MCF 10A (cell line): ENCODE results near the gene YIF1A. TPM values are rescaled to one million over a fixed set of nuclear protein-coding genes. Genes with fewer than 3 reads are reported as not detected.

Experiments
- BruUV-seq: library from RNA; stranded (reverse); fragments of 400-500 nt; replicated peaks from 2 replicates; lab custom pipeline; 2021; lab: Mats Ljungman, UMichigan
- CTCF ChIA-PET: fragments of 300-600 bp; sonication (Branson Sonifier 250); formaldehyde crosslinking; extraction: SDS; loops from one replicate; lab custom pipeline; 2021; ENCODE audit warnings: antibody characterized with exemption, inconsistent platforms; lab: Yijun Ruan, JAX
- POLR2A ChIA-PET: fragments of 300-600, 350-650 bp; sonication (Branson Sonifier 250); formaldehyde crosslinking; extraction: SDS; loops from one replicate; lab custom pipeline; 2020; ENCODE audit warnings: antibody characterized with exemption, inconsistent platforms; lab: Yijun Ruan, JAX
- DNase-seq: peaks from one replicate; pipeline ENCODE4 v3.0.0-alpha.2; 2018; ENCODE audit not compliant: unreplicated experiment
- H3K27ac Mint-ChIP-seq: one replicate; pipeline ENCODE4 v1.8.0; 2022; ENCODE audit warnings: mild to moderate bottlenecking, low read depth, mixed read lengths; ENCODE audit not compliant: unreplicated experiment
- H3K27me3 Mint-ChIP-seq: one replicate; pipeline ENCODE4 v1.8.0; 2022; ENCODE audit warnings: mixed read lengths; ENCODE audit not compliant: insufficient read depth, unreplicated experiment
- H3K36me3 Mint-ChIP-seq: one replicate; pipeline ENCODE4 v1.8.0; 2022; ENCODE audit warnings: mild to moderate bottlenecking, moderate library complexity, mixed read lengths; ENCODE audit not compliant: insufficient read depth, unreplicated experiment
- H3K4me1 Mint-ChIP-seq: one replicate; pipeline ENCODE4 v1.8.0; 2022; ENCODE audit warnings: mixed read lengths; ENCODE audit not compliant: insufficient read depth, unreplicated experiment
- H3K4me3 Mint-ChIP-seq: one replicate; pipeline ENCODE4 v1.8.0; 2022; ENCODE audit warnings: mild to moderate bottlenecking, moderate library complexity, mixed read lengths; ENCODE audit not compliant: unreplicated experiment
- H3K9me3 Mint-ChIP-seq: one replicate; pipeline ENCODE4 v1.8.0; 2022; ENCODE audit warnings: mixed read lengths; ENCODE audit not compliant: unreplicated experiment
- intact Hi-C: fragments of 100-400 bp; cut with micrococcal nuclease; formaldehyde crosslinking; loops from 2 replicates; pipeline ENCODE4 v1.14.1; 2022
- total RNA-seq: library from RNA; stranded (reverse); gene quantifications from 2 replicates; pipeline ENCODE4 v1.2.3, GENCODE V29; 2022
- TF ChIP-seq, protein P1 (sequence below): fragments of 200-600 bp; IDR thresholded peaks from one replicate; pipeline ENCODE4 v1.8.0; 2022; ENCODE audit warnings: antibody characterized with exemption, mild to moderate bottlenecking; ENCODE audit not compliant: unreplicated experiment

The YIF1A gene
- total RNA-seq, 1 experiment from 2014 or later: 143 TPM

DNA sequence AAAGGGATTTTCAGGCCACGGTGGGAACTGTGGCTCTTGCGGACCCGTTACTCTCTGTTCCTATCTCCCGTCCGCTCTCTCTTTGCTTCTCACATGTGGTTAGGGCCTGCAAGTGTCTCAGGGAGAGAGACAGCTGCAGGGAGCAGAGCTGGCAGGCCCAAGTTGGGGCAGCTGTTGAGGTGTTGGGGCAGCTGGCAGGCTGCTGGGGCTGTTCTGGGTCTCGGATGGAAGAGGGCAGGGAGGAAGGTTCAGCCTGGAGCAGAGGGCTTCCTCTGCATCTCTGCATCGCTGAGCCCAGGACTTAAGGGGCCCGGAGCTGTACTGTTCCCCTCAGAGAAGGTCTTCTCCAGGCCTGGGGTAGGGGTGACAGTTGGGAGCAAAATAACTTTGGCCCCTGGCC is 13.5 kb downstream of the YIF1A start:
- H3K27me3 Mint-ChIP-seq: peaks cover 10% of the 10 kb centered on the region
- intact Hi-C loops: no loop called here
- peaks cover 52% of the 10 kb centered on the region for H3K36me3 Mint-ChIP-seq
- H3K4me1 Mint-ChIP-seq: peaks cover 8% of the 10 kb centered on the region
- no peak for DNase-seq
- TF ChIP-seq, protein P1, sequence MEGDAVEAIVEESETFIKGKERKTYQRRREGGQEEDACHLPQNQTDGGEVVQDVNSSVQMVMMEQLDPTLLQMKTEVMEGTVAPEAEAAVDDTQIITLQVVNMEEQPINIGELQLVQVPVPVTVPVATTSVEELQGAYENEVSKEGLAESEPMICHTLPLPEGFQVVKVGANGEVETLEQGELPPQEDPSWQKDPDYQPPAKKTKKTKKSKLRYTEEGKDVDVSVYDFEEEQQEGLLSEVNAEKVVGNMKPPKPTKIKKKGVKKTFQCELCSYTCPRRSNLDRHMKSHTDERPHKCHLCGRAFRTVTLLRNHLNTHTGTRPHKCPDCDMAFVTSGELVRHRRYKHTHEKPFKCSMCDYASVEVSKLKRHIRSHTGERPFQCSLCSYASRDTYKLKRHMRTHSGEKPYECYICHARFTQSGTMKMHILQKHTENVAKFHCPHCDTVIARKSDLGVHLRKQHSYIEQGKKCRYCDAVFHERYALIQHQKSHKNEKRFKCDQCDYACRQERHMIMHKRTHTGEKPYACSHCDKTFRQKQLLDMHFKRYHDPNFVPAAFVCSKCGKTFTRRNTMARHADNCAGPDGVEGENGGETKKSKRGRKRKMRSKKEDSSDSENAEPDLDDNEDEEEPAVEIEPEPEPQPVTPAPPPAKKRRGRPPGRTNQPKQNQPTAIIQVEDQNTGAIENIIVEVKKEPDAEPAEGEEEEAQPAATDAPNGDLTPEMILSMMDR: no peak
- no peak overlapping the region for H3K27ac Mint-ChIP-seq
- BruUV-seq: no TSS peak
- ChIA-PET CTCF (no interaction called here), POLR2A (interaction anchor here (0.8 kb wide), 1 partner anchor 23 kb away, joined by 5 read pairs; no protein-coding TSS in a partner anchor)
- H3K4me3 Mint-ChIP-seq: no peak overlapping the region
- H3K9me3 Mint-ChIP-seq: no peaks in the 10 kb centered on the region

DNA sequence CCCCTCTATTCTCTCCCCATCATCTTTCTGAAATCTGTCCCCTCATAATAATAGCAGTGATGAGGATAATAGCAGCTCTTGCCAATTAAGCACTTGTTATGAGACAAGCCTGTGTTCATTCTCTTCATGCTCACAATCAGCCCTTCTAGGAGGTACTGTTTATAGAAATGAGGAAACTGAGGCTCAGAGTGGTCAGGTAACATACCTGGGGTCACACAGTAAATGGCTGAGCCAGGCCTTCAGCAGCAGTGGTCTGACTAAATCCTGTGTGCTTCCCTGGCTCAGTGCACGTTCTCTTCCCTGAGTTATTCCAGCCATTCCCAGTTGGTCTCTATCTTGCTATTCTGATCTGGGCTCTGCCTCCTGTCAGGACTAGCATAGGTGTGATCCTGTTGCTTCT is 14.7 kb downstream of the YIF1A start:
- Mint-ChIP-seq H3K4me3 (no peak overlapping the region), H3K27ac (no peak overlapping the region), H3K36me3 (peaks cover 52% of the 10 kb centered on the region), H3K9me3 (no peaks in the 10 kb centered on the region), H3K4me1 (peaks cover 8% of the 10 kb centered on the region), H3K27me3 (peaks cover 2% of the 10 kb centered on the region)
- intact Hi-C loops: no loop called here
- no peak for DNase-seq
- CTCF ChIA-PET: interaction anchor here (1.2 kb wide), 1 partner anchor 8 kb away, joined by 3 read pairs; no protein-coding TSS in a partner anchor
- TF ChIP-seq, protein P1: no peak
- POLR2A ChIA-PET: interaction anchor here (0.7 kb wide), 1 partner anchor 99 kb away, joined by 3 read pairs; no protein-coding TSS in a partner anchor
- no TSS peak for BruUV-seq

DNA sequence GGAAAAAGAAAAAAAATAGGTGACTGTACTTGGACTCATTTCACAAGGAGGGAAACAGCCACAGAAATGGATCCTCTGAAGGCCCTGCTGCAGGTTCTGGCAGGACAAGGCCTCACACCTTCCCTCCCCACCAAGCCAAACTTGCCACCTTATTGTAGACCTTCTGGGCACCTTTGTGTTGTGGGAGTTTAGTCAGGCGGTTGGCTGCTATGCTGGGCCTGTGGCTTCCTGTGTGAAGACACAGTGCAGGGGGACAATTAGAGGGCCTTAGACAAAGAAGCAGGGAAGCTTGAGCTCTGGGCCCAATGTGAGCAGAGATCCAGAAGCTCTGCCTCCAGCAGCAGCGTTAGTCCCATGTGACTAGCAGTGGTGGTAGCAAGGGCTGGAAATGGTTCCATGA is 16.3 kb downstream of the YIF1A start:
- intact Hi-C loops: no loop called here
- no peak for DNase-seq
- ChIA-PET POLR2A (interaction anchor here (1.2 kb wide), 1 partner anchor 16 kb away, joined by 4 read pairs; the partner anchor contains the start of gene YIF1A), CTCF (interaction anchor here (0.6 to 1.7 kb wide), 3 partner anchors 22 to 50 kb away, joined by 3 to 6 read pairs (median 5); no protein-coding TSS in a partner anchor)
- H3K27ac Mint-ChIP-seq: no peak overlapping the region
- peaks cover 8% of the 10 kb centered on the region for H3K4me1 Mint-ChIP-seq
- no peaks in the 10 kb centered on the region for H3K9me3 Mint-ChIP-seq
- TF ChIP-seq, protein P1: no peak
- BruUV-seq: no TSS peak
- H3K36me3 Mint-ChIP-seq: peaks cover 55% of the 10 kb centered on the region
- H3K4me3 Mint-ChIP-seq: no peak overlapping the region
- H3K27me3 Mint-ChIP-seq: no peaks in the 10 kb centered on the region

DNA sequence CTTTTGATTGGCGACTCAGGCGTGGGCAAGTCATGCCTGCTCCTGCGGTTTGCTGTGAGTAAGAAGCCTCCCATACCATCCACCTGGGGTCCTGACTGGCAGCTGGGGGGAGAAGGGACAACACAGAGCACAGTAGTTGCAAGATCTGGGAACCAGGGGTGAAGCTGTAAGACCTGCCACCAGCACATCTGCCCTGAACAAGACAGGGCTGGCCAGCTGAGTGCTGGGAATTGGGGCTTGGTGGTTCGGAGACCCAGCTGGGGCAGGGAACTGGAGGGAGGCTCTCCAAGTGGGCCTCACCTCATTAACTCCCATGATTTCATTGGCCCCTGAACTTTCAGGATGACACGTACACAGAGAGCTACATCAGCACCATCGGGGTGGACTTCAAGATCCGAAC is 17.1 kb downstream of the YIF1A start:
- Mint-ChIP-seq H3K9me3 (no peaks in the 10 kb centered on the region), H3K4me3 (no peak overlapping the region), H3K36me3 (peaks cover 54% of the 10 kb centered on the region), H3K4me1 (peaks cover 8% of the 10 kb centered on the region), H3K27ac (no peak overlapping the region), H3K27me3 (no peaks in the 10 kb centered on the region)
- no TSS peak for BruUV-seq
- TF ChIP-seq, protein P1: no peak
- POLR2A ChIA-PET: interaction anchor here (0.7 to 1.5 kb wide), 4 partner anchors 9 to 495 kb away, joined by 4 read pairs; partner anchors contain the start of gene YIF1A
- intact Hi-C loops: no loop called here
- CTCF ChIA-PET: interaction anchor here (0.7 to 1.7 kb wide), 2 partner anchors 10 to 40 kb away, joined by 4 to 6 read pairs; no protein-coding TSS in a partner anchor
- no peak for DNase-seq
